Measurements from ENCODE around the gene MBNL1.

Gene MBNL1

GRCh38 chr3:152373379-152373778, 104.7 kb downstream of the MBNL1 start:
- no peaks in the 10 kb centered on the region for H3K27me3 ChIP-seq (ENCODE audit: control insufficient read depth, low read length)
- no peaks in the 10 kb centered on the region for H4K20me1 ChIP-seq (ENCODE audit: control insufficient read depth, insufficient read depth, low read depth, low read length)
- no peaks in the 10 kb centered on the region for H3K9me2 ChIP-seq (replicated peaks; ENCODE audit: control insufficient read depth, low read length)
- H3F3A ChIP-seq (ENCODE audit: control insufficient read depth, insufficient read depth), result peaks cover 43% of the 10 kb centered on the region
- peaks cover 90% of the 10 kb centered on the region for H3K79me2 ChIP-seq (ENCODE audit: control insufficient read depth, low read length)
- H3K4me1 ChIP-seq (ENCODE audit: control insufficient read depth, low read length), result peaks cover 97% of the 10 kb centered on the region
- no peaks in the 10 kb centered on the region for H3K9me3 ChIP-seq (ENCODE audit: control insufficient read depth, insufficient read depth, low read length)
- H3K27ac ChIP-seq (ENCODE audit: low read depth, low read length), result peak overlapping the region; percentile 96
- H3K4me2 ChIP-seq (ENCODE audit: low read length), result peak overlapping the region; percentile 56
- H3K36me3 ChIP-seq (ENCODE audit: control insufficient read depth, low read length), result peaks cover 41% of the 10 kb centered on the region
- no peak for TF ChIP-seq CTCF (IDR thresholded peaks at IDR 0.05; ENCODE audit: low read depth, low read length, poor library complexity, severe bottlenecking)
- TF ChIP-seq EZH2phosphoT487 (IDR thresholded peaks at IDR 0.05; ENCODE audit: borderline replicate concordance, low read length), result no peak
- H3K4me3 ChIP-seq (ENCODE audit: low read length), result peak overlapping the region; percentile 19; the same call in 1 of the 2 replicates

- Histone ChIP-seq H3F3A (ENCODE audit: control insufficient read depth, insufficient read depth) (peaks cover 45% of the 10 kb centered on the region), H3K79me2 (ENCODE audit: control insufficient read depth, low read length) (peaks cover 90% of the 10 kb centered on the region), H3K4me2 (ENCODE audit: low read length) (peak overlapping the region; percentile 73), H3K9me3 (ENCODE audit: control insufficient read depth, insufficient read depth, low read length) (no peaks in the 10 kb centered on the region), H3K4me1 (ENCODE audit: control insufficient read depth, low read length) (peaks cover 97% of the 10 kb centered on the region), H3K9me2 (replicated peaks; ENCODE audit: control insufficient read depth, low read length) (no peaks in the 10 kb centered on the region), H3K36me3 (ENCODE audit: control insufficient read depth, low read length) (peaks cover 51% of the 10 kb centered on the region), H3K27me3 (ENCODE audit: control insufficient read depth, low read length) (no peaks in the 10 kb centered on the region), H3K4me3 (ENCODE audit: low read length) (peak overlapping the region; percentile 58), H3K27ac (ENCODE audit: low read depth, low read length) (peak overlapping the region; percentile 96), H4K20me1 (ENCODE audit: control insufficient read depth, insufficient read depth, low read depth, low read length) (no peaks in the 10 kb centered on the region)
- no peak for TF ChIP-seq CTCF (IDR thresholded peaks at IDR 0.05; ENCODE audit: low read depth, low read length, poor library complexity, severe bottlenecking)
- no peak for TF ChIP-seq EZH2phosphoT487 (IDR thresholded peaks at IDR 0.05; ENCODE audit: borderline replicate concordance, low read length)
These were observed 105.7 kb downstream of the MBNL1 start for GRCh38 chr3:152374262-152374990.

GRCh38 chr3:152375546-152375945, 106.8 kb downstream of the MBNL1 start:
- peak overlapping the region; percentile 73 for H3K4me2 ChIP-seq (ENCODE audit: low read length)

More at GRCh38 chr3:152375546-152375945, 106.8 kb downstream of the MBNL1 start:
- Histone ChIP-seq H3K4me1 (ENCODE audit: control insufficient read depth, low read length) (peaks cover 97% of the 10 kb centered on the region), H3K9me3 (ENCODE audit: control insufficient read depth, insufficient read depth, low read length) (no peaks in the 10 kb centered on the region), H3F3A (ENCODE audit: control insufficient read depth, insufficient read depth) (peaks cover 45% of the 10 kb centered on the region), H4K20me1 (ENCODE audit: control insufficient read depth, insufficient read depth, low read depth, low read length) (no peaks in the 10 kb centered on the region), H3K4me3 (ENCODE audit: low read length) (peak overlapping the region; percentile 58), H3K36me3 (ENCODE audit: control insufficient read depth, low read length) (peaks cover 62% of the 10 kb centered on the region), H3K9me2 (replicated peaks; ENCODE audit: control insufficient read depth, low read length) (no peaks in the 10 kb centered on the region), H3K27ac (ENCODE audit: low read depth, low read length) (peak overlapping the region; percentile 96), H3K27me3 (ENCODE audit: control insufficient read depth, low read length) (no peaks in the 10 kb centered on the region), H3K79me2 (ENCODE audit: control insufficient read depth, low read length) (peaks cover 90% of the 10 kb centered on the region)
- no peak for TF ChIP-seq EZH2phosphoT487 (IDR thresholded peaks at IDR 0.05; ENCODE audit: borderline replicate concordance, low read length)
- no peak for TF ChIP-seq CTCF (IDR thresholded peaks at IDR 0.05; ENCODE audit: low read depth, low read length, poor library complexity, severe bottlenecking)
